ENCODE measurements around the gene PLEKHG5.

Gene PLEKHG5

GRCh38 chr1:6491480-6491962 is at the start of gene PLEKHG5:
Gene PLEKHG5 (minus strand): TSS chr1:6491667. CDS start chr1:6477571, 14,096 bp downstream.
- DNase-seq: no peak

- no peak for DNase-seq
Measured at GRCh38 chr1:6538956-6539355, 47.5 kb upstream of the PLEKHG5 start.

- DNase-seq: no peak
Measured at GRCh38 chr1:6536291-6536690, 44.8 kb upstream of the PLEKHG5 start.

DNA sequence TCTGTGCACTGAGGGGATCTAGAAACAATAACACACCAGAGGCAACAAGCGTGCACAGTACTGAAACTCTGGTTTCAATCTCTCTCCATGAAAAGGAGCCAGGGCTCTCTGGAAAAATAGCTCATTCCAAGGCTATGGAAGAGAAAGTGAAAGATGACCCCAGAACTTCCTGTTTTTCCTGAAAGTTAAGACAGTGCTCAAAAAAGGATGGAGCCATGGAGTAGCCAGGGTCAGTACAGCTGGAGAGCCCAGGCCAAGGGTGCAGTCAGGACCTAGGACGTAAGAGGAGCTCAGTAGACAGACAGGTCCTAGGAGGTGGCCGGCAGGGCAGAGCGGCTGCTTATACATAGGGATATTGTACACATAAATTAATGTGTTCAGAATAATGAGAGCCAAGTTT is 43.7 kb upstream of the PLEKHG5 start:
- no peak for DNase-seq

GRCh38 chr1:6534248-6534822 is 42.9 kb upstream of the PLEKHG5 start:
- DNase-seq: no peak

DNA sequence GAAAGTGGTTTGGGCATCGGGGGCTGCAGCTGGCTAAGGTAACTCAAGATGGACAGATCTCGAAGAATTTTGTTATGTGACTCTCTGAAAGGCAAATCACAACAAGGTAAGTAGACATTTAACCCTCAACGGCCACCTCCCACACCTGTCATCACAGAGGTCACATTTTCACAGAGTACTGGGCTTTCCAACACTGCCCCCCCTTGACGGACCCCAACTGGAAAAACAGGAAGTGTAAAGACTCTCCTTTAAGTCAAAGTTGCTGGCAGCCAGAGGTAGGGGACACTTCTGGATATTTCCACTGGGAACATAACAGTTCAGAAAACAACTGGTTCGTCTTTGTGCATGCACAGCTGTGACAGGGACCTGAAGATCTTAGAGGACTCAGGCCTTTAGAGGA is 40.5 kb upstream of the PLEKHG5 start:
- DNase-seq: no peak

GRCh38 chr1:6530504-6531160 is 39.2 kb upstream of the PLEKHG5 start:
- no peak for DNase-seq

DNA sequence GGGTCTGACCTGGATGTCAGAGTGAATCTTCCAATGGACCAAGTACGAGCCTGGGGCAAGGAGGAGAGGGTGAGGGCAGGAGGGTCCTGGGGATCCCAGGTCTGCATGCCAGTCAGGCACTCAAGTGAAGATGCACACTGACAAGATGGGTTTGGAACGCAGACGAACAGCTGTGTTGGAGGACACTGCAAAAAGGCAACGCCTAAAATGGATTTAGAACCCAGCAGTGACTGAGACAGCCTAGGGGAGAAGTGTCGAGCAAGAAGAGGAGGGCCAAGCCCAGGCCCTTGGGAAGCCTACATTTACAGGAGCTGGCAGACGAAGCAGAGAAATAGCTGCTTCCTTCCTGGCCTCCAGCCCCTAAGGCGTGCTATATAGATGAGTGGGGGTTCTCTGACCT is 37.0 kb upstream of the PLEKHG5 start:
- no peak for DNase-seq

- no peak for DNase-seq
Measured at GRCh38 chr1:6526316-6526715, 34.8 kb upstream of the PLEKHG5 start.

DNA sequence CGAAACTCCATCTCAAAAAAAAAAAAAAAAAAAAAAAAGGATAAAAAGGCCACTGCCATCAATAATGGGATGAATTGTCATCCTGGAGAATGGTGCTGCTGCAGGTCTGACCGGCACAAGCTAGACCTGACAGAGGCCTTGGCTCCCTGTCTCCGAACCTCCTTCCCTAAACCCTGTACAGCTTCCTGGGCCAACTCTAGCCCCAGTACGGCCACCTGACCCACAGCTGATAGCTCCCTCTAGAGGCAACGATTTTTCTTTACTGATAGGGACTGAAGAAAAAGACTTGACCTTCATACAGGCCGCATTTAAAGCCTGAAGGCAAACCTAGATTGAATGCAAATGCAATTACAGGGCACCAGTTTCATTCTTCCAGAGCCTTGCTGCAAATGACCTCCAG is 32.1 kb upstream of the PLEKHG5 start:
- peak; percentile 6 for DNase-seq

GRCh38 chr1:6521536-6521935 is 30.1 kb upstream of the PLEKHG5 start:
- DNase-seq: no peak

DNA sequence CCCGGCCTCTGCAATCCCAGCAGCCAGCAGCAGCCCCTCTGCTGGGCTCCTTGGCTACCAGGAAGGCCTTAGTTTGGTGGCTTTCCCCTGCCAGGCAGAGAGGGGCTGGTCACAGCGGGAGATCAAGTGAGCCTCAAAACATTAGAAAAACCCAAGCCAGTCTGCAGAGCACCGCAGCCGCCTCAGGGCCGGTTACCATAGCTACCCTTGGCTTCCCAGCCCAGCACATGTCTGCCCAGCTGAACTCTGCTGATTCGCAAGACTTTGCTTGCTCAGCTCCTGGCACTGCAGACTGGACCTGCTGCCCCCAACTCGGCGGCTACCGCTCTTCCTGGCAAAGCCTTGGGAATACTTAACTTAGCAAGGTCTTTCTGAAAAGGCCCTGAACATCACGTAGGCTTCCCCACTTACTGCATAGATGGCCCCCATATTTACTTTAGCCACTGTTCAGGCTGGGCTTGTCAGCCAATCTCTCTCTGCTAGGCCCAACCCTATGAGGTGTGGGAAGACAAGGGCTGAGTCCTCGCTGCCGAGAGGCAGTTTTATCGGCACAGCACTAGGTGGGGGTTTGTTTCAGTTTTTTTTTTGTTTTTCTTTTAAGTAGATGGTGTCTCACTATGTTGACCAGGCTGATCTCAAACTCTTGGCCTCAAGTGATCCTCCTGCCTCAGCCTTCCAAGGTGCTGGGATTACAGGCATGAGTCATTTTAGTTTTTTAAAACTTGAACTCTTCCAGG is 28.6 kb upstream of the PLEKHG5 start:
- peak; percentile 73 for DNase-seq

- no peak for DNase-seq
Measured at GRCh38 chr1:6519491-6519934, 28.0 kb upstream of the PLEKHG5 start.

DNA sequence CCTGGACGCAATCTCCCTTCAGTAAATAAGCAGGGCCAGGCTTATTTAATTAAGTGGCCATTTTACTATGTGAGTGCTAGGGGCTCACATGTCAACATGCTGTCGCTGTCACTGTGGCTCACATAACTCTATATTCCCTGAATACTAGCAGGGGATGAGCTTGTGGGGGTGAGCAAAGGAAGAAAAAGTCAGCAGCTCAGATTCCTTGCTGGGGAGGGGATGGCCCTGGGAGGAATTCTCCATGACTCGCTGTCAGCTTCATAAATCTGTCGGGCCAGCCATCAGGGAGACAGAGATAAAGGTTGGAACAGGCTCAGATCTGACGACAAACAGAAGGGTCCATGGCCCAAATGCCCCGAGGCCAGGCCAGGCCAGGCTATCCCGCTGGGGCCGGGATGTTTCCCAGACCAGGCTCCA is 26.0 kb upstream of the PLEKHG5 start:
- DNase-seq: no peak

- DNase-seq: no peak
Measured at GRCh38 chr1:6515771-6516170, 24.3 kb upstream of the PLEKHG5 start.

DNA sequence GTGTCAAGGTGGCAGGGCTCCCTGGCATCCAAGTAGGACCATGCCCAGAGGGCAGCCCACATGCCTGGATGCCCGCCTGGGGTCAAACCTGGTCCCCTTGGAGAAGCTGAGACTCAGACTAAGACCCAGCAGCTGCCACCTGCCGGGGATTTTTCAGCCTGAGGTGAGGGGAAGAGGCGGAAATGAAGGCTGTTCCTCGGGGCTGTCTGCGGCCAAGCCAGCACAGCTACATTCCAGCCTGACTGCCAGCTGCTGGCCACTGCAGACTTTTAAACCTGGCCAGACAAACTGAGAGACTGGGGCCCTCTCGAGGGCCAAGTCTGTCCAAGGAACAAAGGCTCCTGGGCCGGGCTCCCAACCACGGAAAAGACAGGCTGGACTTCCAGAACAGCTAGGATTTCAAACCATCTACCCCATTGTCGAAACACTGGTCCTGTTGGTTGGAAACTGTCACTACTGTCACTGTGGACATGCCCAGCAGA is 21.9 kb upstream of the PLEKHG5 start:
- no peak for DNase-seq

DNA sequence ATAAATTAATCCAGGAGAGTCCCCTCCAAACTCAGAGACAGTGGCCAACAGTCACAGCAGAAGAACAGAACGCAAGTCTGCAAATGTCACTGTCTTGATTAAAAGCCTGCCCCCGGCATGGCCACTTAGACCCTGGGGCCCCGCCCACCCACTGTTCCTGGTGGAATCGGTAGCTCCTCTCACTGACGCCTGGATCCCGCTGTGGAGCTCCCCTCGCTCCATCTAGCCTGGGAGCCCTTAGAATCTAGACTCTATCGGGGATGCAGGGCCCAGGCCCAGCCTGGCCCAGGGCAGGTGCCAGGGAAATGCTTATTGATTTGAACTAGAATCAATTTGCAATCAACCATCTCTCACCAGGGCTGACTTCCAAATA is 21.4 kb upstream of the PLEKHG5 start:
- no peak for DNase-seq

DNA sequence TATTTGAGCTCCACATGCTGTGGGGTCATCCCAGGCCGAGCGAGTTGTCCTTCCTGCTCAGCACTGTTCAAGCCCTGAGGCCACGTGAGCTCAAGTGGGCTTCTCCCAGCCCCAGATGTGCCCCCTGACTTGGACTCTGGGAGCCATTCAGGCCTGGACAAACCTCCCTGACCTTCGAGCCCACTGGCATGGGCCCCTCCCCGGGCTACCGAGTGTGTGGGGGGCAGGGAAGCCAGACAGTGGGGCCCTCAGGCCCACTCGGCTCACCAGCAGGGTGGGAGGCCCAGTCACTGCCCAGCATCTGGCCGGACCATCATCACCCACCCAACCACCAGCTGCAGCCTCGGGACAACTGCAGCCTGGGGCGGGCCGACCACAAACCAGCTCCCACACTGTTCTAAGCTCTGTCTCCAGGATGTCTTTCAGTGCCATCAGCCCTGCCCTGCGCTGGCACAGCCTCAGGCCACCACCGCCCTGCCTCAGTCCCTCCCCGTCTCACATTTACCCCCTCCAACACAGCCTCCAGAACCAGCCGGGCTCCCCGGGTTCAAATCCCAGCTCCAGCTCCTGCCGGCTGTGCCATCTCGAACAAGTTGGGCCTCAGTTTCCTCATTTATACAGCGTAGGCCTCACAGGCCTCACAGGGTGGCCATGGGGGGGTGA is 20.9 kb upstream of the PLEKHG5 start:
- DNase-seq: no peak

GRCh38 chr1:6511561-6512244 is 20.2 kb upstream of the PLEKHG5 start:
- DNase-seq: no peak

DNA sequence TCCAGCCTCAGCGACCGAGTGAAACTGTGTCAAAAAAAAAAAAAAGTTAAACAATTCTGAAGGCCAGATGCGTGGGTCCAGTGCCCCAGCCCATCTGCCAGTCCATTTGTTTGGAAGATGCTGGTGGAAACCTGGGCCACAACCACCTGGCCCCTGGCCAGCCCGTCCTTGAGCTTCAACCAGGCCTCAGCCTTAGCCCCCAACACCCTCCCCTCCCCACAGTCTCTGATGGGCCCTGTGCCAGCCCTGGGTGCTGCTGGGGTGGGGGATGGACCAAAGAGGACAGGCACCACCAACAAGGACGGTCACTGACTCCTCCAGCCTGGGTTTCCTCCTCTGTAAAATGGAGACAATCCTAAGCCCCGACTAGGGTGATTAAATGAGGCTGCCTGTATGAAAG is 19.6 kb upstream of the PLEKHG5 start:
- DNase-seq: no peak

GRCh38 chr1:6510493-6510892 is 19.0 kb upstream of the PLEKHG5 start:
- DNase-seq: no peak

- DNase-seq: no peak
Measured at GRCh38 chr1:6509919-6510291, 18.4 kb upstream of the PLEKHG5 start.
